IMR-90 (cell line): ENCODE results near the gene ESPL1.

Experiments used
- CEBPB ChIP-seq: IDR thresholded peaks from 2 replicates; pipeline ENCODE4 v1.6.1; 2012; ENCODE audit warnings: low read depth, low read length, improper control_type of control experiment
- CTCF ChIP-seq: conservative IDR thresholded peaks from 2 replicates; pipeline ENCODE4 v1.5.1; 2012; ENCODE audit warnings: mild to moderate bottlenecking, low read depth, low read length, improper control_type of control experiment
- FOS ChIP-seq: fragments of 150-350 bp; IDR thresholded peaks from 2 replicates; pipeline ENCODE4 v1.6.1; 2016; ENCODE audit warnings: low read depth, low read length
- MXI1 ChIP-seq: IDR thresholded peaks from 2 replicates; pipeline ENCODE4 v1.6.1; 2012; ENCODE audit warnings: low read depth, mild to moderate bottlenecking, low read length, moderate library complexity, borderline replicate concordance
- POLR2A ChIP-seq: IDR thresholded peaks from 2 replicates; pipeline ENCODE4 v1.6.1; 2012; ENCODE audit warnings: mild to moderate bottlenecking, low read depth, low read length
- RAD21 ChIP-seq: IDR thresholded peaks from 2 replicates; pipeline ENCODE4 v1.6.1; 2012; ENCODE audit warnings: low read length, improper control_type of control experiment

GRCh38 chr12:53221203-53222080 lies 46.7 kb upstream of the ESPL1 start:
- TF ChIP-seq CTCF, result peak; percentile 11; the same call in 1 of the 2 replicates
- peak; percentile 62 for TF ChIP-seq POLR2A
- TF ChIP-seq FOS, result no peak
- no peak for TF ChIP-seq RAD21
- TF ChIP-seq MXI1, result peak; percentile 29; the same call in 1 of the 2 replicates
- no peak for TF ChIP-seq CEBPB
